ENCODE data around the gene RNF180. TPM values are rescaled to one million over a fixed set of nuclear protein-coding genes. Genes with fewer than 3 reads are reported as not detected.

RNF180 gene
- total and polyA plus RNA-seq, 2 donors (not counting 1 experiment from before 2014, with no cell fraction given) = not detected

DNA sequence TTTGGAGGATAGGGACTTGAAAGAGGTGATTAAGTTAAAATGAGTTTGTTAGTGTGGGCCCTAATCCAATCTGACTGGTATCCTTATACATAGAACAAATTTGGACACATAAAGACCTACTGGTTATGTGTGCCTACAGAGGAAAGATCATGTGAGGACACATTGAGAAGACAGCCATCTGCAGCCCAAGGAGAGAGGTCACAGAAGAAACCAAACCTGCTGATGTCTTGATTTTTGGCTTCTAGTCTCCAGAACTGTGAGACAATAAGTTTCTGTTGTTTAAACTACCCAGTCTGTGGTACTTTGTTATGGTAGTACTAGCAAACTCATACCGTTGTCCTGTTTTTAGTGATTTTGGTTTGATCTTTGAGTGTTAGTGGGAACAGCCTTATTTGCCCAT lies 18.3 kb downstream of the RNF180 start:
- Histone ChIP-seq H3K27ac (ENCODE audit: low read length in 2 of 2) (no peak overlapping the region), H3K4me1 (ENCODE audit: control insufficient read depth in 2 of 2, insufficient read depth in 2 of 2, low read length in 2 of 2) (no peaks in the 10 kb centered on the region), H3K4me2 (replicated peaks; ENCODE audit: low read depth, low read length, poor library complexity, severe bottlenecking) (no peak overlapping the region), H3K36me3 (replicated peaks in 1 of 2; ENCODE audit: control extremely low read depth in 1 of 2, control insufficient read depth in 1 of 2, extremely low read depth in 1 of 2, insufficient read depth in 2 of 2, low read length in 1 of 2) (no peaks in the 10 kb centered on the region), H3K27me3 (replicated peaks in 1 of 4; ENCODE audit: control extremely low read depth in 1 of 4, control insufficient read depth in 3 of 4, insufficient read depth in 4 of 4, low read length in 3 of 4) (no peaks in the 10 kb centered on the region), H3K9me3 (ENCODE audit: control extremely low read depth in 1 of 3, control insufficient read depth in 2 of 3, insufficient read depth in 1 of 3, low read length in 2 of 3) (no peaks in the 10 kb centered on the region), H3K4me3 (ENCODE audit: control extremely low read depth in 1 of 5, extremely low read depth in 1 of 5, insufficient read depth in 1 of 5, low read depth in 2 of 5, low read length in 4 of 5) (no peak overlapping the region), H2AFZ (ENCODE audit: insufficient read depth, low read depth, low read length, poor library complexity, severe bottlenecking) (no peak overlapping the region), H3K9ac (ENCODE audit: low read length) (no peak overlapping the region), H3K79me2 (ENCODE audit: control insufficient read depth, insufficient read depth, low read length) (no peaks in the 10 kb centered on the region), H4K20me1 (ENCODE audit: control insufficient read depth, insufficient read depth, low read length, poor library complexity, severe bottlenecking) (no peaks in the 10 kb centered on the region)
- no peak for DNase-seq
- Mint-ChIP-seq H3K4me3 (no peak overlapping the region), H3K9me3 (ENCODE audit: insufficient read depth) (peaks cover 2% of the 10 kb centered on the region), H3K27me3 (no peaks in the 10 kb centered on the region), H3K4me1 (no peaks in the 10 kb centered on the region), H3K27ac (no peak overlapping the region)
- TF ChIP-seq EZH2 (IDR thresholded peaks at IDR 0.05; ENCODE audit: borderline replicate concordance, insufficient read depth, low read depth, low read length, poor library complexity, severe bottlenecking) = no peak
- TF ChIP-seq, protein P1, sequence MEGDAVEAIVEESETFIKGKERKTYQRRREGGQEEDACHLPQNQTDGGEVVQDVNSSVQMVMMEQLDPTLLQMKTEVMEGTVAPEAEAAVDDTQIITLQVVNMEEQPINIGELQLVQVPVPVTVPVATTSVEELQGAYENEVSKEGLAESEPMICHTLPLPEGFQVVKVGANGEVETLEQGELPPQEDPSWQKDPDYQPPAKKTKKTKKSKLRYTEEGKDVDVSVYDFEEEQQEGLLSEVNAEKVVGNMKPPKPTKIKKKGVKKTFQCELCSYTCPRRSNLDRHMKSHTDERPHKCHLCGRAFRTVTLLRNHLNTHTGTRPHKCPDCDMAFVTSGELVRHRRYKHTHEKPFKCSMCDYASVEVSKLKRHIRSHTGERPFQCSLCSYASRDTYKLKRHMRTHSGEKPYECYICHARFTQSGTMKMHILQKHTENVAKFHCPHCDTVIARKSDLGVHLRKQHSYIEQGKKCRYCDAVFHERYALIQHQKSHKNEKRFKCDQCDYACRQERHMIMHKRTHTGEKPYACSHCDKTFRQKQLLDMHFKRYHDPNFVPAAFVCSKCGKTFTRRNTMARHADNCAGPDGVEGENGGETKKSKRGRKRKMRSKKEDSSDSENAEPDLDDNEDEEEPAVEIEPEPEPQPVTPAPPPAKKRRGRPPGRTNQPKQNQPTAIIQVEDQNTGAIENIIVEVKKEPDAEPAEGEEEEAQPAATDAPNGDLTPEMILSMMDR (IDR thresholded peaks at IDR 0.05) = no peak
- no CpG with 5 or more reads among the region's 1 CpG for WGBS (ENCODE audit: insufficient coverage)
- intact Hi-C loops (cut with micrococcal nuclease) = no loop called here
- CTCF ChIA-PET = no interaction called here
- POLR2A ChIA-PET = no interaction called here
- ATAC-seq (ENCODE audit: low read depth) = no peak

DNA sequence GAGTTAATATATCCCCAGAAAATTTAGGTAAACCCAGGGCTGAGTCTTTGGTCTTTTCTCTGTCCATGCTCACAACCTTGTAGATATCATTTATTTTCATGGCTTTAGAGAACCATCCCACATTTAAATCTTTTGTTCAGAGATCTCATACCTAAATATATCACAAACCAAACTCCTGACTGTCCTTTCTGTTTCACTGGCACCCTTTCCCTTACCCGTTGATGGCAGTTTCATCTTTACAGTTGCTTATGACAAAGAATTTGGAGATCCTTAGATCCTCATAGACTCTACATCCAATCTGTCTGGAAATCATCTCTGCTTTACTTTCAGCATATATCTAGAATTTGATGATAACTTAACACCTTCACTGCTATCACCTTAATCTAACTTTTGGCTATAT lies 19.2 kb downstream of the RNF180 start:
- Histone ChIP-seq H3K4me3 (ENCODE audit: control extremely low read depth in 1 of 5, extremely low read depth in 1 of 5, insufficient read depth in 1 of 5, low read depth in 2 of 5, low read length in 4 of 5) (no peak overlapping the region), H3K36me3 (replicated peaks in 1 of 2; ENCODE audit: control extremely low read depth in 1 of 2, control insufficient read depth in 1 of 2, extremely low read depth in 1 of 2, insufficient read depth in 2 of 2, low read length in 1 of 2) (no peaks in the 10 kb centered on the region), H3K27ac (ENCODE audit: low read length in 2 of 2) (no peak overlapping the region), H3K27me3 (replicated peaks in 1 of 4; ENCODE audit: control extremely low read depth in 1 of 4, control insufficient read depth in 3 of 4, insufficient read depth in 4 of 4, low read length in 3 of 4) (no peaks in the 10 kb centered on the region), H3K4me2 (replicated peaks; ENCODE audit: low read depth, low read length, poor library complexity, severe bottlenecking) (no peak overlapping the region), H3K4me1 (ENCODE audit: control insufficient read depth in 2 of 2, insufficient read depth in 2 of 2, low read length in 2 of 2) (no peaks in the 10 kb centered on the region), H4K20me1 (ENCODE audit: control insufficient read depth, insufficient read depth, low read length, poor library complexity, severe bottlenecking) (no peaks in the 10 kb centered on the region), H3K9ac (ENCODE audit: low read length) (no peak overlapping the region), H3K9me3 (ENCODE audit: control extremely low read depth in 1 of 3, control insufficient read depth in 2 of 3, insufficient read depth in 1 of 3, low read length in 2 of 3) (no peaks in the 10 kb centered on the region), H3K79me2 (ENCODE audit: control insufficient read depth, insufficient read depth, low read length) (no peaks in the 10 kb centered on the region), H2AFZ (ENCODE audit: insufficient read depth, low read depth, low read length, poor library complexity, severe bottlenecking) (no peak overlapping the region)
- intact Hi-C loops (cut with micrococcal nuclease) = no loop called here
- no peak overlapping the region for H3K27ac Mint-ChIP-seq
- no peak overlapping the region for H3K4me3 Mint-ChIP-seq
- ATAC-seq (ENCODE audit: low read depth) (no peak), DNase-seq (no peak)
- ChIA-PET CTCF (no interaction called here), POLR2A (no interaction called here)
- no peaks in the 10 kb centered on the region for H3K4me1 Mint-ChIP-seq
- TF ChIP-seq, protein P1 (IDR thresholded peaks at IDR 0.05) = no peak
- no peak for TF ChIP-seq EZH2 (IDR thresholded peaks at IDR 0.05; ENCODE audit: borderline replicate concordance, insufficient read depth, low read depth, low read length, poor library complexity, severe bottlenecking)
- no peaks in the 10 kb centered on the region for H3K9me3 Mint-ChIP-seq (ENCODE audit: insufficient read depth)
- WGBS (ENCODE audit: insufficient coverage) = 100% methylated on average over 1 of the region's 1 CpG
- H3K27me3 Mint-ChIP-seq = no peaks in the 10 kb centered on the region
